ENCODE results near the gene RASSF3. TPM values are rescaled to one million over a fixed set of nuclear protein-coding genes. Genes with fewer than 3 reads are reported as not detected.
A peak's percentile ranks its signal among the peaks of the same experiment; 100 is the strongest.

RASSF3 gene
- total and polyA plus RNA-seq, 4 donors, result 26.7 to 60.9 (median 33.5) TPM

GRCh38 chr12:64706306-64706705 is 96.0 kb downstream of the RASSF3 start:
- peaks cover 0 to 2% (median 0%) of the 10 kb centered on the region in 4 donors for H3K36me3 ChIP-seq (ENCODE audit: control insufficient read depth in 4 of 4, insufficient read depth in 4 of 4, low read length in 4 of 4)
- no peak overlapping the region for H3K9ac ChIP-seq (ENCODE audit: insufficient read depth in 1 of 2, low read length in 2 of 2)
- H3K27ac ChIP-seq (ENCODE audit: low read depth in 1 of 2, low read length in 1 of 2), result peak overlapping the region in 1 of 2 donors; percentile 16
- no peaks in the 10 kb centered on the region for H3K9me3 ChIP-seq (ENCODE audit: control insufficient read depth in 4 of 4, insufficient read depth in 3 of 4, low read length in 3 of 4)
- no peak overlapping the region for H3K4me3 ChIP-seq
- DNase-seq (peak in 1 of 3 donors; percentile 38), ATAC-seq (ENCODE audit: insufficient read depth, low FRiP score) (no peak)
- 39 to 43% methylated on average over 3 of the region's 3 CpGs for WGBS, 2 donors
- H3K4me1 ChIP-seq (ENCODE audit: control insufficient read depth in 5 of 5, insufficient read depth in 5 of 5, low read length in 5 of 5), result peaks cover 0 to 5% (median 0%) of the 10 kb centered on the region in 5 donors
- no peaks in the 10 kb centered on the region for H3K27me3 ChIP-seq (ENCODE audit: control insufficient read depth in 3 of 3, insufficient read depth in 3 of 3, low read length in 2 of 3)
- TF ChIP-seq CTCF (IDR thresholded peaks at IDR 0.05; ENCODE audit: control extremely low read depth, extremely low read depth), result no peak

- WGBS, 2 donors, result 77 to 82% methylated on average over 5 of the region's 5 CpGs
- Histone ChIP-seq H3K4me1 (ENCODE audit: control insufficient read depth in 5 of 5, insufficient read depth in 5 of 5, low read length in 5 of 5) (peaks cover 0 to 5% (median 0%) of the 10 kb centered on the region in 5 donors), H3K27me3 (ENCODE audit: control insufficient read depth in 3 of 3, insufficient read depth in 3 of 3, low read length in 2 of 3) (no peaks in the 10 kb centered on the region), H3K4me3 (no peak overlapping the region), H3K9ac (ENCODE audit: insufficient read depth in 1 of 2, low read length in 2 of 2) (no peak overlapping the region), H3K9me3 (ENCODE audit: control insufficient read depth in 4 of 4, insufficient read depth in 3 of 4, low read length in 3 of 4) (no peaks in the 10 kb centered on the region), H3K27ac (ENCODE audit: low read depth in 1 of 2, low read length in 1 of 2) (no peak overlapping the region), H3K36me3 (ENCODE audit: control insufficient read depth in 4 of 4, insufficient read depth in 4 of 4, low read length in 4 of 4) (peaks cover 0 to 2% (median 0%) of the 10 kb centered on the region in 4 donors)
- ATAC-seq (ENCODE audit: insufficient read depth, low FRiP score) (no peak), DNase-seq (no peak)
- TF ChIP-seq CTCF (IDR thresholded peaks at IDR 0.05; ENCODE audit: control extremely low read depth, extremely low read depth), result no peak
These were observed 96.6 kb downstream of the RASSF3 start for GRCh38 chr12:64706857-64707256.

- H3K36me3 ChIP-seq (ENCODE audit: control insufficient read depth in 4 of 4, insufficient read depth in 4 of 4, low read length in 4 of 4), result peaks cover 0 to 3% (median under 1%) of the 10 kb centered on the region in 4 donors
- WGBS, 2 donors, result 91 to 96% methylated on average over 4 of the region's 4 CpGs
- H3K27ac ChIP-seq (ENCODE audit: low read depth in 1 of 2, low read length in 1 of 2), result no peak overlapping the region
- H3K4me1 ChIP-seq (ENCODE audit: control insufficient read depth in 5 of 5, insufficient read depth in 5 of 5, low read length in 5 of 5), result peaks cover 0 to 5% (median 0%) of the 10 kb centered on the region in 5 donors
- ATAC-seq (ENCODE audit: insufficient read depth, low FRiP score) (no peak), DNase-seq (no peak)
- TF ChIP-seq CTCF (IDR thresholded peaks at IDR 0.05; ENCODE audit: control extremely low read depth, extremely low read depth), result no peak
- H3K9me3 ChIP-seq (ENCODE audit: control insufficient read depth in 4 of 4, insufficient read depth in 3 of 4, low read length in 3 of 4), result no peaks in the 10 kb centered on the region
- H3K4me3 ChIP-seq, result no peak overlapping the region
- H3K27me3 ChIP-seq (ENCODE audit: control insufficient read depth in 3 of 3, insufficient read depth in 3 of 3, low read length in 2 of 3), result no peaks in the 10 kb centered on the region
- no peak overlapping the region for H3K9ac ChIP-seq (ENCODE audit: insufficient read depth in 1 of 2, low read length in 2 of 2)
These were observed 97.1 kb downstream of the RASSF3 start for GRCh38 chr12:64707362-64707761.

GRCh38 chr12:64707926-64708325 is 97.6 kb downstream of the RASSF3 start:
- Histone ChIP-seq H3K9me3 (ENCODE audit: control insufficient read depth in 4 of 4, insufficient read depth in 3 of 4, low read length in 3 of 4) (no peaks in the 10 kb centered on the region), H3K27ac (ENCODE audit: low read depth in 1 of 2, low read length in 1 of 2) (no peak overlapping the region), H3K36me3 (ENCODE audit: control insufficient read depth in 4 of 4, insufficient read depth in 4 of 4, low read length in 4 of 4) (peaks cover 0 to 4% (median 2%) of the 10 kb centered on the region in 4 donors), H3K27me3 (ENCODE audit: control insufficient read depth in 3 of 3, insufficient read depth in 3 of 3, low read length in 2 of 3) (no peaks in the 10 kb centered on the region), H3K9ac (ENCODE audit: insufficient read depth in 1 of 2, low read length in 2 of 2) (no peak overlapping the region), H3K4me3 (no peak overlapping the region), H3K4me1 (ENCODE audit: control insufficient read depth in 5 of 5, insufficient read depth in 5 of 5, low read length in 5 of 5) (peaks cover 0 to 5% (median 0%) of the 10 kb centered on the region in 5 donors)
- ATAC-seq (ENCODE audit: insufficient read depth, low FRiP score), result no peak
- TF ChIP-seq CTCF (IDR thresholded peaks at IDR 0.05; ENCODE audit: control extremely low read depth, extremely low read depth), result no peak
- no peak for DNase-seq
- 92 to 93% methylated on average over 2 of the region's 2 CpGs for WGBS, 2 donors

Measured in lung (tissue), 12 donors.